Activated naive CD4-positive, alpha-beta T cell treated with anti-CD3 and anti-CD28 coated beads, Interleukin-2, amount 50 U/mL, for 24 hours (primary cell): ENCODE measurements around the gene NR1H4.
"Not testable (repeated sequence)": the region's sequence is repeated elsewhere in the genome, so short reads cannot be mapped to it uniquely, and the experiment has no call there.

Experiments used
- H3K27ac Mint-ChIP-seq: one replicate; pipeline ENCODE4 v1.8.0; 2021; ENCODE audit warnings: mild to moderate bottlenecking, mixed read lengths
- H3K27me3 Mint-ChIP-seq: one replicate; pipeline ENCODE4 v1.8.0; 2021; ENCODE audit warnings: mixed read lengths
- H3K36me3 Mint-ChIP-seq: one replicate; pipeline ENCODE4 v1.8.0; 2021; ENCODE audit warnings: mixed read lengths
- H3K4me1 Mint-ChIP-seq: one replicate; pipeline ENCODE4 v1.8.0; 2021; ENCODE audit warnings: mixed read lengths
- H3K4me3 Mint-ChIP-seq: one replicate; pipeline ENCODE4 v1.8.0; 2021; ENCODE audit warnings: mild to moderate bottlenecking, mixed read lengths
- H3K9me3 Mint-ChIP-seq: one replicate; pipeline ENCODE4 v1.8.0; 2021; ENCODE audit warnings: mixed read lengths

The NR1H4 gene

DNA sequence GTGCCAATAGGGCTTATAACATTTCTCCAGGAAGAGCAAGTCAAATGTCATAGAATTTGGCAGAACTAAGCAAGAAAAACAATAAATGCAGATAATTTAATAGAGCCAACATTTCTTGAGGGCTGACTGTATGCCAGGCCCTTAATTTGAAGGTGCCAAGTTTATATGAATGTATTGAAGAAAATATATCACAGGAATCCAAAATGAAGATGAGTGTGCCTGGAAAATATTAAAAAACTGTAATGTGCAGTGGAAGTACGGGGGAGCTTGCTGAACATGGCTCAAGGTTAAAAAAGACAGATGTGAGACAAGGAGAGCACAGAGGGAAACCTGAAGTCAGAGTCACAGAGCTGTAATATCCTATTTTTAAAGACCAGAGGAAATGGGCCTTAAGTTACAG is 16.4 kb downstream of the NR1H4 start:
- Mint-ChIP-seq H3K27ac (no peak overlapping the region), H3K36me3 (no peaks in the 10 kb centered on the region), H3K27me3 (peaks cover 3% of the 10 kb centered on the region), H3K4me1 (no peaks in the 10 kb centered on the region), H3K4me3 (no peak overlapping the region), H3K9me3 (no peaks in the 10 kb centered on the region)

DNA sequence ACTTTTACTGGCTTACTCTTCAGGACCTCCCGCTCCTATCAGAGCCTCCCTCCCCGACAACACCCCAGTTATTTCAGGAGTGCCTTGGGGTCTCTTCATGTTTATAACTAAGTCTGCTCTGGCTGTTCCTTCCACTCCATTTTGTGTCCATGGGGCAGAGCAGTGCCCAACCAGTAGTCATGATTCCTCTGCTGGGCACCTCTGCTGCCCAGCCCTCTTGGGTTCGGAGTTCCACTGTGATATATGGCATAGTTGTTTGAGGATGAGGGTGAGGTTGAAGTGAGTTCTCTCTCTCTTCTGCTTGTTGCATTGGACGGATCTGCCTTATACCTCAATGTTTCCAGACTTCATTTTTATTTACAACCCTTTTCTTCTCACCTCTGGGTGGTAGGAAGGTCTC is 17.4 kb downstream of the NR1H4 start:
- peaks cover 3% of the 10 kb centered on the region for H3K27me3 Mint-ChIP-seq
- no peaks in the 10 kb centered on the region for H3K4me1 Mint-ChIP-seq
- no peak overlapping the region for H3K4me3 Mint-ChIP-seq
- no peaks in the 10 kb centered on the region for H3K9me3 Mint-ChIP-seq
- no peak overlapping the region for H3K27ac Mint-ChIP-seq
- no peaks in the 10 kb centered on the region for H3K36me3 Mint-ChIP-seq

DNA sequence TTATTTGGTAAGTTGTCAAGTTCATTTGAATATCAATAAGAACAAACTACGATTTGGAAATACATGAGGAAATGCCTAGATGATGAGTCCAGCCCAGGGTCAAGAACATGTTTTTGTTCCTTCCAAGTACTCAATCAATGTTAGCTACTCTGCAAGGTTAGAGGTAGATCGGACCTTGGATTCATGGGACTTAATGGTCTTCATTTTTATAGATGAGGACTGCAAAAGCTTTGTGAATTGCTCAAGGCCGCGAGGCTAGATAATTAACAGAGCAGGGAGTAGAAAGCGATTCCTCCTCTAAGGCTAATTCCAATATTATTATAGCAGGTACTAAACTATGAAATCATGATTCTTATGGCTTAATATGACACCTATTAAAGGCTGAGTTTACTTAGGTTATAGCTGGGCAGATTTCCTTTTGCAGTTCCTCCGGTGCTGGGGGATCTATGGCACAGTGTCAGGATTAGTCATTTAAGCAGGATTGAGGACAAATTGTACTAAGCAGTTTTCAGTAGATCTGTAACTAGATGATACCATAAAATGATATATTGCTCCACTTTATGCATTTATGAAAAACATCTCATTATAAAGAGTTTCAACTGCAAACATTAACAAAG is 19.8 kb downstream of the NR1H4 start:
- H3K4me3 Mint-ChIP-seq: no peak overlapping the region
- H3K27ac Mint-ChIP-seq: no peak overlapping the region
- no peaks in the 10 kb centered on the region for H3K4me1 Mint-ChIP-seq
- no peaks in the 10 kb centered on the region for H3K9me3 Mint-ChIP-seq
- H3K27me3 Mint-ChIP-seq: peaks cover 2% of the 10 kb centered on the region
- H3K36me3 Mint-ChIP-seq: no peaks in the 10 kb centered on the region

DNA sequence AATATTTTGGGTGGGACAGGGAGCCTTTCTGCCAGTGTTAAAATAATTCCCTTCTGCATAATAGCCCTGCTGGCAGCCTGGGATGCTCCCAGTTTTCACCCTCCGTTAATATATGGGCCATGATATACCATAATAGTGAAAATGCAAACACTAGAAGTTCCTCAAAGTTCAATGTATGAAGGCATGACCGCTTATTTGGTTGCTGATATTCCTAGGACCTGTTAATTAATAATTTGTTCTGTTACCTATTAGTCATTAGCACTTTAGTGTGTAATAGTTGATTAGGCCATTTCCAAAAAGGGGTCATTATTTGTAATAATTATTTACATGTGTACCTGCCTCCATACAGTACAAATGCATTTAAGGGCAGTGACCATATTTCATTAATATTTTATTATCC is 20.4 kb downstream of the NR1H4 start:
- no peak overlapping the region for H3K27ac Mint-ChIP-seq
- no peaks in the 10 kb centered on the region for H3K36me3 Mint-ChIP-seq
- H3K27me3 Mint-ChIP-seq: peaks cover 2% of the 10 kb centered on the region
- H3K9me3 Mint-ChIP-seq: no peaks in the 10 kb centered on the region
- H3K4me1 Mint-ChIP-seq: no peaks in the 10 kb centered on the region
- H3K4me3 Mint-ChIP-seq: no peak overlapping the region

DNA sequence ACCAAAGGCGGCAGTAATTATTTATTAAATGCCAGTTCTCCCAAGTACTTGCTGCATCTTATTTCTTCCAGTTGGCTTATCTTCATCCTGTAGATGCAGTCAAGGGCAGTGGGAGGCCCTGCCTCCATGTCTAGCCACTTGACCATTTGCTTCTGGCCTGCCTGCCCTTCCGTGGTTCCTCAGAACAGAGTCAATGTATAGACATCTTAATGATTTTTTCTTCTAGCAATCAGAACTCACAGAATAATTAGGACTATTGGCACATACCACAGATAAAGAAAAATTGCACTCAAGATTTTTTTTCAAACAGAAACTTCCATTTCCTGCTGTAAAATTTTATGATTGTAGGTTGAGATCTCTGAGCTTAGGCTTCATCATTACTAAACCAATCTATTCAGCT is 20.9 kb downstream of the NR1H4 start:
- H3K9me3 Mint-ChIP-seq: no peaks in the 10 kb centered on the region
- peaks cover 2% of the 10 kb centered on the region for H3K27me3 Mint-ChIP-seq
- no peak overlapping the region for H3K4me3 Mint-ChIP-seq
- no peak overlapping the region for H3K27ac Mint-ChIP-seq
- H3K36me3 Mint-ChIP-seq: no peaks in the 10 kb centered on the region
- no peaks in the 10 kb centered on the region for H3K4me1 Mint-ChIP-seq

DNA sequence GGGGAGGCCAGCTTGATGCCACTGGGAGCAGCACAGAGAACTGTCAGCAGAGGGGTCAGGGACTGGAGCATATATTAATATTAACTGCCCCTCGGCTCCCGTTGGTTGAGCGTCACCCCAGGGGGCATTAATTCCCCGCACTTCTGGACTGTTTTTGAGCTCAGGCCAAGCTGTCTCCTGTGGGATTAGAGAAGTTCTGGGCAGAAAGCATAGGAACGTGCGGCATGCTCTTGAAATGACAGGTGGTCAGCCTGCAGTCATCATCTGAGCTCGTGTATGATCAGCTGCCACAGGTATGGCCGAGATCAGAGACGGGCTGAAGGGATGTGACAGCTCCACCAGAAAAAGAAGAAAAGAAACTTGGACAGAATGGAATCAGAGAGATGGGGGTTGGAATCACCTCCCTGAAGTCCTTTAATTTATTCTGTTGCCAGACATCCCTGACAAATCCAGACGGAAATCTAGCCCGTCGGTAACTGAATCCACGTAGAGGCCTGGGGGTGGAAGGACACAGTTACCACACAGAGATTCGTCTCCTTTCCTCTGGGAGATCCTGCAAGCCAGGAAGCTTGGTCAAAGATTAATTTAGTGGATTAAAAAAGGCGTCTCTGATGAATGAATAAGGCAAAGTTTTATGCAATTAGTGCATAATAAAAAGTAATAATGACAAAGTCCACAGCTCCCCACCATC is 23.6 kb downstream of the NR1H4 start:
- no peaks in the 10 kb centered on the region for H3K36me3 Mint-ChIP-seq
- H3K27me3 Mint-ChIP-seq: peaks cover under 1% of the 10 kb centered on the region

DNA sequence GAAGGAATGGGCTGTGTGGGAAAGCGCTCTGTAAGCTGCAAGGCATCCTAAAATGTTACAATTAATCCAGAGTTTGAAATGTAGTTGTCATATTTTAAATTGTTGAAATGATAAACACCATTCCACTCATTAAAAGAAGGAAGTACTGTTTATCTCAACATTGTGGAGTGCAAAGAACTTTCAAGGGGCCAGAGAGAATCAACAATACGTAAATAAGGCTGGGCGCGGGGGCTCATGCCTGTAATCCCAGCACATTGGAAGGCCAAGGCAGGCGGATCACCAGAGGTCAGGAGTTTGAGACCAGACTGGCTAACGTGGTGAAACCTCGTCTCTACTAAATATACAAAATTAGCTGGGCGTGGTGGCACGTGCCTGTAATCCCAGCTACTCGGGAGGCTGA is 24.5 kb downstream of the NR1H4 start:
- Mint-ChIP-seq H3K27me3 (no peaks in the 10 kb centered on the region), H3K36me3 (no peaks in the 10 kb centered on the region), H3K4me1 (no peaks in the 10 kb centered on the region), H3K27ac (no peak overlapping the region), H3K4me3 (no peak overlapping the region), H3K9me3 (no peaks in the 10 kb centered on the region)

More for the DNA sequence above, 23.6 kb downstream of the NR1H4 start:
- no peak overlapping the region for H3K27ac Mint-ChIP-seq
- no peak overlapping the region for H3K4me3 Mint-ChIP-seq
- no peaks in the 10 kb centered on the region for H3K9me3 Mint-ChIP-seq
- H3K4me1 Mint-ChIP-seq: no peaks in the 10 kb centered on the region

DNA sequence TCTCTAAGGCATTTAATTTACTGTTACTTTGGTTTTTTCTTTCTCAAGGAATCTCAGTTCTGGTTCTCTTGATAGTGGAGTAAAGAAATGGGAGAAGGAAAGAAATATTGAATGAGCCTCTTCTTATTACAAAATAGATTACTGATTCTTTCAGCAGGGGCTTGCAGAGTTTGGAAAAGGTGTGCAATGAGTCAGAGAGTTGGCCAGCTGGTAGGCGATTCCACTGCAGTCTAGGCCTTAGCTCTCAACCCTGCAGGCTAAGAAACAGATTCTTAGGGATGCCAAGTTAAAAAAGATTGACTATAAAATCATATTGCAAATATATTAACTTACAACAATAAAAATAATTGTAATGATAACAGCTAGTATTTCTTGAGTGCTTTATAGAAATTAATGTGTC is 25.8 kb downstream of the NR1H4 start:
- Mint-ChIP-seq H3K4me1 (no peaks in the 10 kb centered on the region), H3K9me3 (no peaks in the 10 kb centered on the region), H3K36me3 (no peaks in the 10 kb centered on the region), H3K4me3 (no peak overlapping the region), H3K27ac (no peak overlapping the region), H3K27me3 (no peaks in the 10 kb centered on the region)

DNA sequence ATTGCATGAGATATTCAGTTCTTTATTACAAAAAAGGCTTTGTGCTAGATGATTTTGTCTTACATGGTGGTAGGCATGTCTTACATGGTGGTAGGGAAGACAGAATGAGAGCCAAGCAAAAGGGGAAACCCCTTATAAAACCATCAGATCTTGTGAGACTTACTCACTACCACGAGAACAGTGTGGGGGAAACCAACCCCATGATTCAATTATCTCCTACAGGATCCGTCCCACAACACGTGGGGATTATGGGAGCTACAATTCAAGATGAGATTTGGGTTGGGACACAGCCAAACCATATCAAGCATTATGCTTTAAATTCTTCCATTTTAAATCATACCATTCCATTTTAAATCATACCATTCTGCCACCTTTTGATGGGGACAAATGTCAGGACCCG is 29.1 kb downstream of the NR1H4 start:
- not testable (repeated sequence) for H3K27me3 Mint-ChIP-seq, H3K27ac Mint-ChIP-seq, H3K4me1 Mint-ChIP-seq, H3K9me3 Mint-ChIP-seq, H3K36me3 Mint-ChIP-seq, H3K4me3 Mint-ChIP-seq

DNA sequence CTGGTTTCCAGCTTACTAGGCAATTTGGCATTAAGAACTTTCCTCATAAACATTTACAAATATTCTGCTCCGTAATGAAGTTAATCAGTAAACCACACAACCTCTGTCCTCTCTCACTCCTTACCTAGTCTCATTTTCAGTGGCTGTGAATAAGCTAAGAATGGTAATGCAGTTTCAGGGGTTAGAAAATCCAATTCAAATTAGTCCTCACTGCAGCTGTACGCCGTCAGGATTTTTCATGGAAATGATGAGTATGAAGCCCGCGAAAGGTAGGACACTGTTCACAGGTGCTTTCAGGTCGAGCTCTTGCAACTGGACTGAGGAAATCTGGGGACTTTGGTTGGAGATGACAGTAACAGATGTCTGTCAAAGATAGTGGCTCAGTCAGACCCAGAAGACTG is 29.6 kb downstream of the NR1H4 start:
- no peaks in the 10 kb centered on the region for H3K4me1 Mint-ChIP-seq
- H3K27me3 Mint-ChIP-seq: peaks cover 1% of the 10 kb centered on the region
- no peak overlapping the region for H3K27ac Mint-ChIP-seq
- H3K4me3 Mint-ChIP-seq: no peak overlapping the region
- H3K9me3 Mint-ChIP-seq: no peaks in the 10 kb centered on the region
- no peaks in the 10 kb centered on the region for H3K36me3 Mint-ChIP-seq

DNA sequence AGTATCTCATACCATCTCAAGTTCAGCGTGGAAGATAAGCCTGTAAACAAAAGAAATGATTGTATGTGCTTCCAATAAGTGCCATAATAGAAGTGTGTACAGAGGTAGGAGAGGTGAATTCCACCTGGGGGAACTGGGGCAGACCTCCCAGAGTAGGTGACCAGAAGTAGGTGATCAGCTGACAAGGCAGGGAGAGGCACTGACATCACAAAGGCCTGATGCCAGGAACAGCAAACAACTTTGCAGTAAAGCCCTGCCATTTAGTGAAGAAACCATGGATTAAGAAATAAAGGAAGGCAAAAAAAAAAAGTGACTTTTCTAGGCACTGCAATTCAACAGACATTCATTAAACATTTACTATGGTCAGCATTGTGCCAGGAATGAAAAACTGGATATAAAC is 31.1 kb downstream of the NR1H4 start:
- Mint-ChIP-seq H3K4me3 (no peak overlapping the region), H3K4me1 (no peaks in the 10 kb centered on the region), H3K9me3 (no peaks in the 10 kb centered on the region), H3K36me3 (no peaks in the 10 kb centered on the region), H3K27ac (no peak overlapping the region), H3K27me3 (peaks cover 1% of the 10 kb centered on the region)

DNA sequence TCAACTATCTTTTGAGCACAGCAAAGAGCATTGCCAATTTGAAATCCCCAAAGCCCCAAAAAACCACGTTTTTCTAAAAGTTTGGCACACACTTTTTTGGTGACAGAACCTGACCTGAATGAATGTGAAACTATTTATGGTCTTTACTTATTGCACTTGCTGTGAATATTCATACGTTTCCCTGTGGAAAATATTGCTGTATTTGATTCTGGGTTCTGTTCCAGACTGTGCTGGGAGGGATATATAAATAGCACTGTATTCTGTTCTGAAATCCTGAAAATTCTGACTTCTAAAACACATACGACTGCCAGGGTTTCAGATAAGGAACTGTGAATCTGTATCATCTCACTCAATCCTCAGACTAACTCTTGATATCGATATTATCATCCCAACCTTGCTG is 35.1 kb downstream of the NR1H4 start:
- H3K4me3 Mint-ChIP-seq: no peak overlapping the region
- H3K27me3 Mint-ChIP-seq: peaks cover 1% of the 10 kb centered on the region
- H3K4me1 Mint-ChIP-seq: no peaks in the 10 kb centered on the region
- no peaks in the 10 kb centered on the region for H3K36me3 Mint-ChIP-seq
- no peaks in the 10 kb centered on the region for H3K9me3 Mint-ChIP-seq
- no peak overlapping the region for H3K27ac Mint-ChIP-seq

DNA sequence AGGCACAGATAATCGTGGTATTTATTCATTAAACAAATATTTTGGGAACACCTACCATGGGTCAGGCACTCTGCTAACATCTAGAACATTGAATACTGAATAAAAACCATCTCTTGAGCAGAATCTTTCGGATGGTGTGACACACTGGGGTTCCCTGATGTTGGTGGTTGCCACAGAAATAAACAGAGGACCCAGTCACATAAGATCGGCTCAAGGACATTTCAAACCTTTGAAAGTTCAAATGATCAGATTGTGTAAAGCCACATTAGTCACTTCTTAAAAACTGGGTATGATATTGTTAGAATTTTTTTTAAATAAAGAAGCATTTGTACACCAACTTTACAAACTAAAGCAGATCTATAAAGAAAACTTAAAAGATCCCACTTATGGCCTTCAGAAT is 39.0 kb downstream of the NR1H4 start:
- H3K36me3 Mint-ChIP-seq: no peaks in the 10 kb centered on the region

DNA sequence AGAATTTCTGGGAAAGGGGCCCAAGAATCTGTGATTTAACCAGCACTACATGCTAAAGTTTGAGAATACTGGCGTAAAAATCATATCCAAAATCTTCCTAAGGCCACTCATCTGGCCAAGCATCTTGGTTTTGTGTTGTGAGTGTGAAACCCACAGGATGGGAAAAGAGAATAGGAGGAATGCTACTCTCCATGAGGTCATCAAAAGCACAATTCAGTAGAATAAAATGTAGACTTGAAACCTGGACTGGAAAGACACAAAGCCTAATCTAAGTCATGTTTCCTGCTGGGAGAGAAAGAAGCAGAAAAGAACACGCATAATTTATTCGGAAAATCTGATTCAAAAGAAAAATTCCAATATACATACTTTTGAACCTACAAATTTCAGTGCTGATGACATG is 42.3 kb downstream of the NR1H4 start:
- peaks cover 6% of the 10 kb centered on the region for H3K27me3 Mint-ChIP-seq

More for the DNA sequence above, 39.0 kb downstream of the NR1H4 start:
- Mint-ChIP-seq H3K4me1 (no peaks in the 10 kb centered on the region), H3K9me3 (peaks cover 6% of the 10 kb centered on the region), H3K27ac (no peak overlapping the region), H3K27me3 (peaks cover 2% of the 10 kb centered on the region), H3K4me3 (no peak overlapping the region)

DNA sequence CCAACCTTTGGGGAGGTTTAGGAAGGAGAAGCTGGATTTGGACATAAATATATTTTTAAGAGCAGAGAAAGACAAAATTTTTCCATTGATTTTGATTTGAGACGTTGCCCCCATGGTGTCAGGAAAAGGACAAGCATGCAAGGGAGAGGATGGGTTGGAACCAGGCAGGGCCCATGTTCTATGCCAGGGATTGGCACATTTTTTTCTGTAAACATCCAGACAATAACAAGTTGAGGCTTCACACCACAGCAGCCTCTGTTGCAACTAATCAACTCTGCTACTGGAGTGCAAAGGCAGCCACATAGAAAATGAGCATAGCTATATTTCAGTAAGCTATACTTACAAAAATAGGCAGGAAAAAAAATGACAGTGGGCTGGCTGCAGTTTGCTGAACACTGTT is 44.7 kb downstream of the NR1H4 start:
- H3K27ac Mint-ChIP-seq: no peak overlapping the region
- H3K4me1 Mint-ChIP-seq: no peaks in the 10 kb centered on the region
- H3K9me3 Mint-ChIP-seq: peaks cover 6% of the 10 kb centered on the region
- no peak overlapping the region for H3K4me3 Mint-ChIP-seq
- no peaks in the 10 kb centered on the region for H3K36me3 Mint-ChIP-seq
- H3K27me3 Mint-ChIP-seq: peaks cover 8% of the 10 kb centered on the region

More for the DNA sequence above, 42.3 kb downstream of the NR1H4 start:
- no peak overlapping the region for H3K4me3 Mint-ChIP-seq
- H3K4me1 Mint-ChIP-seq: no peaks in the 10 kb centered on the region
- no peaks in the 10 kb centered on the region for H3K36me3 Mint-ChIP-seq
- no peak overlapping the region for H3K27ac Mint-ChIP-seq
- H3K9me3 Mint-ChIP-seq: peaks cover 6% of the 10 kb centered on the region

DNA sequence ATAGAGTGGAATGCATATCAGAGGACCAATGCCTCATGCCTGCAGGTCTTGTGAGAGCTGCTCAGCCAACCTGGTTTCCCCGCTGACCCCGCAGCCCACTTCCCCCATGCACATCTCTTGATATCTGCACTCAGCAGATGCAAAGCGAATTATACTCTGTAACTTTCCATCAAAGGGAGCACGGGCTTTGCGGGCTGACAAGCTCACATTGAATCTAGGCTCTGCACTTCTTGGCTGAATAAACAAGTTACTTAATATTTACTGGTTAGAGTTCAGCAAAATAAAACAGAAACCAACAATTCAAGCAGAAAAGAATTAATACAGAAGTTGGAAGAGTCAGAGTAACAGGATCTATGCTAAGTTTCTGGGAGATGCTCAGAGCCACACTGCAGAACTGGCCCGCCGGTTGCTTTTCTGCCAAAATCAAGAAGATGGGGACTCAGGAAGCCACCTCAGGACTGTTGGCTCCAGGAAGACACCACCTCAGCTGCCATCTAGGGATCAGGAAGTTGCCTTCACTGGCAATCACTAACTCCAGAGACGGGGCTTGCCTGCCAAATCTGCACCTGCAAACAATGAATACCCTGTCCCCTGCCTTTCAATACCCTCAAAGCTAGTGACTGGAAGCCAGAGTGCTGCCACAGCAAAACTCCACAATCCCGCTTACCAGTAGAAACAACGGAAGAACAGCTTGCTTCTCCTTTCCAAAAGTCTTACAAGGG is 46.5 kb downstream of the NR1H4 start:
- Mint-ChIP-seq H3K4me1 (no peaks in the 10 kb centered on the region), H3K36me3 (no peaks in the 10 kb centered on the region), H3K27ac (no peak overlapping the region), H3K4me3 (no peak overlapping the region), H3K27me3 (peaks cover 10% of the 10 kb centered on the region), H3K9me3 (peaks cover 6% of the 10 kb centered on the region)
